Urinary bladder (tissue), 4 donors: ENCODE results near the gene GPS2. TPM values are rescaled to one million over a fixed set of nuclear protein-coding genes. Genes with fewer than 3 reads are reported as not detected.

Experiments used
- DNase-seq: peaks from one replicate; pipeline ENCODE4 v3.0.0-alpha.2; 2015; ENCODE audit errors: extremely low spot score
- H3K27ac ChIP-seq: one replicate; pipeline ENCODE4 v1.5.1; 2013; ENCODE audit warnings: low read depth, mild to moderate bottlenecking, moderate library complexity
- H3K36me3 ChIP-seq: one replicate; pipeline ENCODE4 v1.6.1; 2013; ENCODE audit warnings: mild to moderate bottlenecking, moderate library complexity; ENCODE audit not compliant: insufficient read depth
- H3K4me1 ChIP-seq: one replicate; pipeline ENCODE4 v1.6.1; 2013; ENCODE audit warnings: mild to moderate bottlenecking, moderate library complexity; ENCODE audit not compliant: insufficient read depth
- H3K4me3 ChIP-seq: one replicate; pipeline ENCODE4 v1.5.1; 2013; ENCODE audit warnings: low read depth, low read length
- WGBS: extraction: QIAGEN DNeasy Blood & Tissue Kit; methylation state at CpG from one replicate; pipeline ENCODE4 v1.1.7; 2013; 5-methylcytosine and 5-hydroxymethylcytosine counted together
- polyA plus RNA-seq: library from polyadenylated mRNA; stranded (reverse); fragments of 200-250 nt; gene quantifications from one replicate; pipeline ENCODE4 v1.2.3, GENCODE V29; 2013
- total RNA-seq: library from RNA; depleted of rRNA; stranded (reverse); fragments of >200 nt; gene quantifications from one replicate; pipeline ENCODE4 v1.2.3, GENCODE V29; 2014
- donor health status: healthy with polysubstance abuse.
- donor health status: healthy.

The GPS2 gene
- total and polyA plus RNA-seq, 2 donors, result 25.0 to 70.2 TPM

DNA sequence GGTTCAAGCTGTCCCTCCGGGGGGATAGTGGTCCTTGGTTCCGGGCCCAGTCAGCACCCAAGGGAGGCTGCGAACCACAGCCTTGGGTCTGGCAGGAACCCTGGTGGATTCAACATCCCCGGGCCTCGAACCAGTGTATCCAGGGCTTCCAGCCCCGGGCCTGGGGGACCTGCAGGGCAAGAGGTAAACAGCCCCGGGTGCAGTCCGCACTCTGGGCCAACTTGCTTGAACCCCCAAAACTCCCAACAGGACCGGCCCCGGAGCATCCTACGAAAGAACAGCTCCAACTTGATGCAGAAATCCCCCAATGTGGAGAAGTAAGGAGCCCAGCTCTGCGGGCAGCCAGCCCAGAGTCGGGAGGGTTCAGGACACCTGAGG is 15.5 kb upstream of the GPS2 start:
- Histone ChIP-seq H3K36me3 (no peaks in the 10 kb centered on the region), H3K27ac (no peak overlapping the region), H3K4me3 (peak overlapping the region; percentile 72), H3K4me1 (no peaks in the 10 kb centered on the region)
- WGBS, result 62% methylated on average over 13 of the region's 13 CpGs
- no peak for DNase-seq

DNA sequence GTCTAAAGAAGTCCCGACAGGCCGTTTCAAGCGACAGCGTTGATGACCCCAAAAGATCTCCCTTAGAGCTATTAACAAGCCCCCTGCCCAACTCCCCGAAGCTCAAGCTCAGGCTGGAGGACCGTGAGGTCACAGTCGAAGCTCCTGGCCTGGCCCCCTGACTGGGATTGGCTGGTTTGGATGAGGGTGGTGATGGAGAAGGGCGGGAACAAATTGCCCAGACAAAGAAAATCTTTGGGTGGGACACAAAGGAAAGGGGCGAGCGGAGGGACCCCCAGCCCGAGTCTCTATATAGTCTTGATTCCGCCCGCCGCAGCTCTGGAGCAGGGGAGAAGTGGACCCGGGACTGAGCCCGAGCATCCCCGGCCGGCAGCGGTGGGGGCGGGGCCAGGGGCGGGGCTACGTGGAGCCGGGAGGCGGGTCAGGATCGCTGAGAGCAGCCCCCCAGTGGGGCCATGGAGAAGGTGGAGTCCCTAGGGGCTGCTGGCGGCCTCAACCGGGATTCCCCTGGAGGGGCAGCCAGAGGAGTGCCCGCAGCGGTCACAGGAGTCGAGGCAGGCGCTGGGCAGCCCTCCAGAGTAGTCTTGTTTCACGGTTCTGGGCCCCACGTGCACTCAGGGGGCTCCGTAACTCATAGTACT is 15.0 kb upstream of the GPS2 start:
- WGBS, result under 1% methylated on average over 34 of the region's 34 CpGs
- Histone ChIP-seq H3K4me3 (peak overlapping the region; percentile 72), H3K4me1 (no peaks in the 10 kb centered on the region), H3K27ac (peak overlapping the region; percentile 79), H3K36me3 (no peaks in the 10 kb centered on the region)
- DNase-seq, result peak; percentile 80

DNA sequence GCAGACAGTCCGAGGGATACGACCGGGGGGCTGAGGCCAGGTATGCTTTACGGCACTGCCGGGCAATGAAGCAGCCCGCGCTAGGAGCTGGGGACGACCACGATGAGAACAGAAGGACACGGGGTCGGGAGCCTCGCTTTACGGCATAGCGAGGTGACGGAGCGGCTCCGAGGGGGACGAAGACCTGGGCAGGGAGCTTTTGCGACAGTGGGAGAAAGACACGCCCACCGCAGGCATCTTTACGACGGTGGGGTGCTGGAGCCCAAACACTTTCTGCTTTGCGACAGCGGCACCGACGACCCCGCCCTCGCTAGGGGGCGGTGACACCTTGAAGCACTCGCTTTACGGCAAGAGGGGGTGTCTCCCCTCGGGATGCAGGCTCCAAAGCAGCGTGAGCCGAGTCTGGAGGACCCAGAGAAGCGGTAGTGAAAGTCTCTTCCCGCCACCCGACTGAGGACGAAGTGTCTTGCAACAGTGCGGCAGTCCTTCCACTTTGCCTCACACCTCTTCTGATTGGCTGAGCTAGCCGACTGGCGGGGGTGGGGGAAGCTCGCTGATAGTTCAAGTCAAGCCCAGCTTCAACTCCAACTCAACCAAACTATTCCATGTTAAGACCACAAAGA is 14.3 kb upstream of the GPS2 start:
- H3K4me3 ChIP-seq, result peak overlapping the region; percentile 72
- under 1% methylated on average over 43 of the region's 43 CpGs for WGBS
- peak overlapping the region; percentile 84 for H3K27ac ChIP-seq
- no peaks in the 10 kb centered on the region for H3K4me1 ChIP-seq
- peak; percentile 94 for DNase-seq
- no peaks in the 10 kb centered on the region for H3K36me3 ChIP-seq

DNA sequence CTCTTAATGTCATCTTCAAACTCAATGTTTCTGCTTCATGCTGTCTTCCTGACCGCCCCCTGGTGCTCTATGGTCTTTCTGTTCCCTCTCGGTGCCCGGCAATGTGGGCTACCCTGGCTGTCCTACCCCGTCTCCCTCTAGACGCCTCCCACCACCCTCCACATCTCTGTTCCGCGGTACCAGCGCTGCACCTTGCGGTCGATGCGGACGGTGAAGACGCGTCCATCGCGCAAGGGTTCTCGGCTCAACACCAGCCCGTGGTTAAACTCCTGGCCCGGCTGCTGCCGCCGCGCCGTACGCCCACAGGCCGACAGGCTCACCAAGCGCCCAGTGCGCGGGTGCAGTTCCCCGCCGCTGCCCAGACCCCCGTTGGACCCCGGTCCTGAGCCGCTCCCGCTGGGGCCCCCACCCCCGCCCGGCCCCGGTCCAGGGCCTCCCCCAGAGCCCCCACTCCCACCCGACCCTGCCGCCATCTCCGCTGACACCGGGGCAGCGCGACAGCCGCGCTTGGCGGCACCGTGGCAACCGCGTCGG is 13.7 kb upstream of the GPS2 start, which contains the start of gene NEURL4:
Gene NEURL4 (minus strand): TSS at position 496 of the 534 bp plus-strand sequence. CDS start 23 bp downstream, at position 473.
- peak within 1 kb of the TSS; percentile 72 for H3K4me3 ChIP-seq
- DNase-seq, result no peak
- no peaks in the 10 kb centered on the region for H3K36me3 ChIP-seq
- H3K27ac ChIP-seq, result peak within 1 kb of the TSS; percentile 84
- WGBS, result under 1% methylated on average over 50 of the region's 50 CpGs
- no peaks in the 10 kb centered on the region for H3K4me1 ChIP-seq

DNA sequence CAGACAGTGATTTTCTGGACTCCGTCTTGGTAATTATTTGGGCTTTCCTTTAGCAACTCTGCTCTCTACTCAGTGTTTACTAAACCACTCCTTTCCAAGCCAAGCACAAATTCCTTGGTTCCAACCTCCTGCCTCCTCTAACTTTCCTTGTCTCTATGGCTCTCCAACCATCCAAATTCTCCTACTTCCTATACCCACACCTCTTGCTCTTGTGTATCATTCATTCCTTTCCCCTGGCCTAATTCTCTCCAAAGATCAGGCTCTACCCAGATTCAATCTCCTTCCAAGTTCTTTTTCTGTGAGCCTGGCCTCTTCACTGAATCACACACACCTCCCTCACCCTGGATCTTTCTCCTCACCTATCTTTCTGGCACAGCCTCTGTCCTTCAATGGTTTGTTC is 12.8 kb upstream of the GPS2 start:
- Histone ChIP-seq H3K36me3 (no peaks in the 10 kb centered on the region), H3K27ac (no peak overlapping the region), H3K4me3 (no peak overlapping the region), H3K4me1 (no peaks in the 10 kb centered on the region)
- WGBS, result 79% methylated on average over 1 of the region's 1 CpG
- DNase-seq, result no peak

DNA sequence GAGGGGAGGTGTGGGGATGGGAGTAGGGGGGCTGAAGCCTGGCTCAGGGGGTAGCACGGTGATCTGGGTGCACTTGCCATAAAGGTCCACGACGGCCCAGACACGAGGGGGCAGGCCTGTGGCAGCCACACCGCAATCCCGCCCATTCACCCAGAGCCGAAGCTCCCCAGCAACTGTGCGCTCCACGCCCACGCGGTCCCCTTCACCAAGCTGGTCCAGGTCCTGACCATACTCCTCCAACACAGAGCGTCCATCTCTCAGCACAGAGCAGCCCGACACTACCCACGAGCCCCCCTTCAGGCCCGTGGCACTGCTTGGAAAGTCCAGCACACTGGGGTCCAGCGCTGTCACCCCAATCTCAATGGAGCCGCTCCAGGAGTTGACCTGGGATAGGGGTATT is 12.3 kb upstream of the GPS2 start:
- H3K27ac ChIP-seq, result no peak overlapping the region
- no peaks in the 10 kb centered on the region for H3K36me3 ChIP-seq
- no peaks in the 10 kb centered on the region for H3K4me1 ChIP-seq
- no peak overlapping the region for H3K4me3 ChIP-seq
- no peak for DNase-seq
- WGBS, result 90% methylated on average over 17 of the region's 17 CpGs

DNA sequence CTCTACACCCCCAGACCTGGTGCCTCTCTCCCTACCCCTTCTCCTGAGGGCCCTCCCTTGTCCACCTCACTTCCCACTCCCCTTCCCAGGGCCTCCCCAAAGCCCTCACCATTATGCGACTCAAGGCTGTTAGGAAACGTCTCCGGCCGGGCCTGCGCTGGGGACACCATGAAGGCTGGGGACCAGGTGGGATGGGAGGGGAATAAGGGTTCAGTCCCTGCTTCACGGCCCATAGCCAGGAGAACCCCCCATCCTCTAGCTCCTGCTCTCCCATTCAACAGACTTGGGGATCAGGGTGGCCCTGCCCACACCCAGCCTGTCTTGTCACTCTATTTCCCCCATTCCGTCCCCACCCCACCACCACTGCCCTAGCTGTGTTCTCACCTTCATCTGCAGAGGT is 11.9 kb upstream of the GPS2 start:
- no peaks in the 10 kb centered on the region for H3K36me3 ChIP-seq
- WGBS, result 87% methylated on average over 7 of the region's 7 CpGs
- no peak overlapping the region for H3K27ac ChIP-seq
- no peak overlapping the region for H3K4me3 ChIP-seq
- no peak for DNase-seq
- H3K4me1 ChIP-seq, result no peaks in the 10 kb centered on the region

DNA sequence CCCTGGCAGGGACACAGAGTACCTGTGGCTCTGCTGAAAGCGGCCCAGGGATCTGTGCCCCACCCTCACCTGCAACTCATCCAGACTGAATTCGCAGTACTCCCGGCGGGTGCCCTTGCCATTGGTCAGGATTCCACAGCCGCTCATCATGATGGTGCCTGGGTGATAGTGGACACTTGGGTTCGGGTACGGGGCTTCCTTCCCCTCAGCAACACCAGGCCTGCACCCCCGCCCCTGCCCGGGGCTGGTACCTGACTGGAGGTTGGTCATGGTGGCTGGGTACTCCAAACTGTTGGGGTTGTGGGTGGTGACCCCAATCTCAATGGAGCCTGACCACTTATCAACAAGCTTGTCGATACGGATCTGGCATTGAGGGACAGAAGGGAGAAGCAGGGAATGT is 11.0 kb upstream of the GPS2 start:
- no peaks in the 10 kb centered on the region for H3K36me3 ChIP-seq
- DNase-seq, result no peak

DNA sequence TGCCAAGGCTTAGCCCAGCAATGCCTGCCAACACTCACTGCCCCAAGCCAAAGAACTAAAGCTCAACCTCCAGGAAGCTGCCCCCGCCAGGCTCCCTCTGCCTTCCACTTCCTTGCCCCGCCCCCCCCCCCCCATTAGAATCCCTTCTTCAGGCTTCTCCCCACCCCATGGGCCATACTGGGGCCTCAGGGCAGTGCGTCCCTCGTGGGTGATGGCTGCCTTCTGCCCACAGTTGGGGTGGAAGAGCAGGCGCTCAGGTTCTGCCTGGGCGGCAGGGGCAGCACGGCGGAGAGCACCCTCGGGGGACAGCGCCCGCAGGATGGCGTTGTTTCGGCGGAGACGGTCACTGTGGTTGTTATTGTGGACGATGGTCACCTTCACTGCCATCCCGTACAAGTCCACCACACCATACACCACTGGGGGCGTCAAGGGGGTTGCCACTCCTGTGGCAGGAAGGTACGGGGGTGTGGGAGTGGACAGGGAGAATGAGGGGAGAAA is 9.9 kb upstream of the GPS2 start:
- no peak overlapping the region for H3K27ac ChIP-seq
- WGBS, result 91% methylated on average over 19 of the region's 19 CpGs
- H3K4me1 ChIP-seq, result no peaks in the 10 kb centered on the region
- H3K4me3 ChIP-seq, result no peak overlapping the region
- no peak for DNase-seq
- peaks cover 3% of the 10 kb centered on the region for H3K36me3 ChIP-seq

More for the DNA sequence above, 11.0 kb upstream of the GPS2 start:
- WGBS, result 93% methylated on average over 11 of the region's 11 CpGs
- Histone ChIP-seq H3K4me1 (no peaks in the 10 kb centered on the region), H3K4me3 (no peak overlapping the region), H3K27ac (no peak overlapping the region)

DNA sequence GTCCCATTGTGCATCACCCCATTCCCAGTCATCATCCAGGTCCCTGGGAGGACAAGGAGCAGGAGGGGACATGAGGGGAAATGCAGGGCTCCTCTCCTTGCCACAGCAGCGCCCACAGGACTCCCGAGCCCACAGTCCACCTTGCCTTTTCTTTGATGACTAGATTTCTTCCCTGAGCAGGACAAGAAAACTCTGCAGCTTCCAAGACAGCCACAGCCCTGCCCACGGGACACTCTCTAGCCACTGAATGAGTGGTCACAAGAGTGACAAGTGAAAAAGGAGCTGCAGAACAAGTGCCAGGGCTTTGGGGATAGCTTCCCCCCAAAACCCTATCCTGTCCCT is 9.2 kb upstream of the GPS2 start:
- peaks cover 3% of the 10 kb centered on the region for H3K36me3 ChIP-seq
- no peak overlapping the region for H3K27ac ChIP-seq
- DNase-seq, result no peak
- WGBS, result 79% methylated on average over 3 of the region's 3 CpGs
- no peak overlapping the region for H3K4me3 ChIP-seq
- no peaks in the 10 kb centered on the region for H3K4me1 ChIP-seq

DNA sequence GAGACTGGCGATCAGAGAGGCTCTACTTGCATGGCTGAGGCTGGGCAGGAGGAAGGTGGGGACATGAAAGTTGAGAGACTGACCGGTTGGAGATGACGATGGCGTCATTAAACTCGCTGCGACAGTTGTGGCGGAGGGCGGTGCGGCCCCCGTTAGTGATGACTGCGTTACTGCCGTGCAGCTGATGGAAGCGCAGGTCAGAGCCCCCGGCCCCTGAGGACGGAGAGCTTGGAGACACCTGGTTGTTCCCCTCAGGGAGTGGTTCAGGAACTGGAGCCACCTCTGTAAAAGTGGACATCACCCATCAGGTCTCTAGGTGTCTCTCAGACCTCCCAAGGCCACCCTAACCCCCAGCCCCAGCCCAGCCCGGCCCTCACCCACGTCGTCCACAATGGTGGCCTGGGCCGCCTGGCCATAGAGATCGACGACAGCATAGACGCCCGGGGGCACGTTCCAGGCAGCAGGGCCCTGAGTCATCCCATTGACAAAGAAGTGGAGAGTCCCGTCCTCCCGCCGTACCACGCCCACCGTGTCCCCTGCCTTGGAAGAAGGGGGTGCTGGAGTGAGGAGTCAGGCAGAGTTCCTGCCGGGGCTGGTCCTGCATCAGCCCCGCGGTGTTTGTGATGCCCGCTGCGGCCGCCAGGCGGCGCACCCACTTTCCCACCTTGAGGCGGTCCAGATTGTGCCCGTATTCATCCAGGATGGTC is 8.7 kb upstream of the GPS2 start:
- Histone ChIP-seq H3K36me3 (peaks cover 5% of the 10 kb centered on the region), H3K27ac (no peak overlapping the region), H3K4me1 (no peaks in the 10 kb centered on the region), H3K4me3 (no peak overlapping the region)
- no peak for DNase-seq
- 62% methylated on average over 39 of the region's 39 CpGs for WGBS

DNA sequence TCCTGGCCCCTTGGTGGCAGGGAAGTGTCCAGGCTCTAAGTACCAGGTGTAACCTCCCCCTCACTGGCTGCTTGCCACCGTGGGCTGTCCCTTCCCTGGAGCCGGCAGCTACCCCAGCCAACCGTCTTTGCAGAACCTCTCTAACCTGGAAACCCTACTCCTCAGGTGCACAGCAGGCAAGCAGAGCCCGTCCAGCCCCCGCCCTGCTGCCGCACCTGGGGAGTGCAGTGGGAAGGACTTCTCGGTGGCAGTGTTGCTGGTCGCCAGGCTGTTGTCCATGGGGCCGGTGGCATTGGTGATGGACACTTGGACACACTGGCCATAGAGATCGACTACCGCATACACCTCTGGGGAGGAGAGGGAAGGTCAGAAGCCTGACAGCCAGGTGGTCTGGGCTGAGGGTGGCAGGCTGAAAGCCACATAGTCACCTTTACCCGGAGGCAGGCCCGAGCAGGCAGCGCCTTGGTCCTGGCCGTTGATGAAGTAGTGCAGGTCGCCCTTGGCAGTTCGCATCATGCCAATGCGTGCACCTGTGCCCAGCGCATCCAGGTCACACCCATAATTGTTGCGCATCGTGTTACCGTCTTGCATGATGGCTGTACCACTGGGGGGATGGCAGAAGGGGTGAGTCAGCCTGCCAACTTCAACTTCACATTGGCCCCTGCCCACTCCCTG is 7.5 kb upstream of the GPS2 start:
- no peak for DNase-seq
- 92% methylated on average over 22 of the region's 22 CpGs for WGBS

DNA sequence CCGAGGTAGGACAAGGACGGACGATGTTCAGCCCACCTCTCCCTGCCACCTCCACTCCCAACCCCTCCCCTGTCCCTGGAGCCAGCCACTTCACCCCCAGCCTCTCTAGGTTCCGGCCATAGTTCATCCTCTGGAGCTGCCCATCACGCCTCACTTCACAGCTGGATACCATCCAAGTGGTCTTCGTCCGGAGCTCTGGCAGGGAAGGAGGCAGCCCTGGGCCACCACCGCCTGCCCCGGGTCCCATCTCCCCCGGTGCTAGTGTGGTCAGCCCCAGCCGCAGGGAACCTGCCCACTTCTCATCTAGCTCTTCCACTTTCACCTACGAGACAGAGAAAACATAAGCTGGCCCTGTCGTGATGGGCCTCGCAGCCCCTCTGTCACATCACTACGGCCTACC is 6.3 kb upstream of the GPS2 start:
- no peaks in the 10 kb centered on the region for H3K4me1 ChIP-seq
- H3K36me3 ChIP-seq, result peaks cover 9% of the 10 kb centered on the region
- WGBS, result 92% methylated on average over 15 of the region's 15 CpGs
- H3K4me3 ChIP-seq, result no peak overlapping the region
- DNase-seq, result no peak
- H3K27ac ChIP-seq, result no peak overlapping the region

More for the DNA sequence above, 7.5 kb upstream of the GPS2 start:
- Histone ChIP-seq H3K4me3 (no peak overlapping the region), H3K27ac (no peak overlapping the region), H3K36me3 (peaks cover 6% of the 10 kb centered on the region), H3K4me1 (no peaks in the 10 kb centered on the region)
